ENCODE measurements around the gene SEC24B.

The SEC24B gene

DNA sequence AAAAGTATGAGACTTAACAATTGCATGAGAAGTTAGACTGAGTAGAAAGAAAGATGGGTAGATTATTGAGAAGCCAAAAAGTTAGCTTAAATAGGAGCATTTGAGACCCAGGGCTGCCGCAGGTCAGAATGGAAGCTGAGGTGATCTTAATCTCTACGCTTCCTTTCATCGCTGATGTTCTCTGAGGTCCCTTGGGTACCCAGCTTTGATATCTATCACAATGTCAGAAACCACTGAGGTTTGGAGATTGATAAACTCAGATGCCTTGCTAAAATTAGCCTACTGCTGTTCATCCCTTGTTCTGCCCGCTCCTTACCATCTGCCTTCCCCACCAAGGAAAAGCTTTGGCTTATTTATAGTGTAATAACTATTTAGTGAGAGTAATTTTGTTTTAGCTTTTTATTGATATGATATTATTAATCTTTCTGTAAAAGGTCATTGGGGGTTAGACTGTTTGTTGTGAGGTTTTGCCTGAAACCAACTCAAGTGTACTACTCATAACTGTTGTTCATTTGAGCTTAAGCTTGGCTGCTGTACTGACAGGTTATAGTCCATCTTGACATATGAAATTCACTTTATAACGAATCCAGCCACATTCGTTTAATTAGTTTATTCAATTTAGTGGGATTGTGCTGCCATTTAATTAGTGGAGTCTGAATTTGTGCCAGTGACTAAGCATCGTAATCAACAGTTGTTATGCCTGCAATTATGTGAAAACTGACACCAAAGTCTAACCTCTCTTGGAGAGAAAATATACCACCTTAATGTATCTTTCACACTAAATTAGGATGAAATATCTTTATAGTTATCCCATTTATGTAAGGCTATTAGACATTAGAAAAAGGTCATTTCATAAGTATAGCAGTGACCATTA is 141.6 kb downstream of the SEC24B start:
- TF ChIP-seq, protein P1, sequence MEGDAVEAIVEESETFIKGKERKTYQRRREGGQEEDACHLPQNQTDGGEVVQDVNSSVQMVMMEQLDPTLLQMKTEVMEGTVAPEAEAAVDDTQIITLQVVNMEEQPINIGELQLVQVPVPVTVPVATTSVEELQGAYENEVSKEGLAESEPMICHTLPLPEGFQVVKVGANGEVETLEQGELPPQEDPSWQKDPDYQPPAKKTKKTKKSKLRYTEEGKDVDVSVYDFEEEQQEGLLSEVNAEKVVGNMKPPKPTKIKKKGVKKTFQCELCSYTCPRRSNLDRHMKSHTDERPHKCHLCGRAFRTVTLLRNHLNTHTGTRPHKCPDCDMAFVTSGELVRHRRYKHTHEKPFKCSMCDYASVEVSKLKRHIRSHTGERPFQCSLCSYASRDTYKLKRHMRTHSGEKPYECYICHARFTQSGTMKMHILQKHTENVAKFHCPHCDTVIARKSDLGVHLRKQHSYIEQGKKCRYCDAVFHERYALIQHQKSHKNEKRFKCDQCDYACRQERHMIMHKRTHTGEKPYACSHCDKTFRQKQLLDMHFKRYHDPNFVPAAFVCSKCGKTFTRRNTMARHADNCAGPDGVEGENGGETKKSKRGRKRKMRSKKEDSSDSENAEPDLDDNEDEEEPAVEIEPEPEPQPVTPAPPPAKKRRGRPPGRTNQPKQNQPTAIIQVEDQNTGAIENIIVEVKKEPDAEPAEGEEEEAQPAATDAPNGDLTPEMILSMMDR (IDR thresholded peaks at IDR 0.05), result no peak

DNA sequence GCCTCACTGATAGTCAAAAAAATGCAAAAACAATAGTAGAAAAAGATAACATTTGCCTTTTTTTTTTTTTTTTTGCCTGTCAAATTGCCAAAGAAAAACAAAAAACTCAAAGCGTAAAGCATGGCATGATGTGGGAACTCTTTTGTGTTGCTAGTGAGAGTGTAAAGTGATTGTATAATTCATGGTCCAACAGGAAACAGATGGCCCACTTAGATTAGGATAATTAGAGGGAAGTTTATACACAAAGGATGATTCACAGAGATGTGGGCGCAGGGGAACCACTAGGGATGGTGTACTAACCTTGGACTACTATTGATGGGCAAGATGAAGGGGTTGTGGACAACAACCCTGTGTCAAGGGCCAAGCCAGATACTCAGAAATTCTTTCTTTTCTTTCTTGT is 142.8 kb downstream of the SEC24B start:
- TF ChIP-seq, protein P1 (IDR thresholded peaks at IDR 0.05), result no peak

DNA sequence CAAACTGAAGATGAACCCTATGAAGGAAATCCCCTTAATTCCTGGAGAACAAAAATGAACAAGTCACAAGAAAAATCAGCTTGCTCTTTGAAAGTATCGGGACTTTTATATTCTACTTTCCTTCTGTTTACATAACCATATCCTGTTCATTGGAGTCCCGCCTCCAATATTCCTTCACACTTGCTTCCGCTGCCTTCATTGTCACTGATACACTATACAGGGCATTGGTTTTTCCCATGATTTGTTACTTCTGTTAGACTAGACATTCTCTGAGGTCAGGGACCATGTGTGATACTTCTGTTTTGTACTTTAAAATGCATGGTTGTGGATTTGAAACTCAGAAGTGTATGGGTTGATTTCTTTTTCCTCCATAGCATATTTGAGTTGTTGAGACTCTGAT is 145.2 kb downstream of the SEC24B start:
- TF ChIP-seq, protein P1 (IDR thresholded peaks at IDR 0.05), result no peak

DNA sequence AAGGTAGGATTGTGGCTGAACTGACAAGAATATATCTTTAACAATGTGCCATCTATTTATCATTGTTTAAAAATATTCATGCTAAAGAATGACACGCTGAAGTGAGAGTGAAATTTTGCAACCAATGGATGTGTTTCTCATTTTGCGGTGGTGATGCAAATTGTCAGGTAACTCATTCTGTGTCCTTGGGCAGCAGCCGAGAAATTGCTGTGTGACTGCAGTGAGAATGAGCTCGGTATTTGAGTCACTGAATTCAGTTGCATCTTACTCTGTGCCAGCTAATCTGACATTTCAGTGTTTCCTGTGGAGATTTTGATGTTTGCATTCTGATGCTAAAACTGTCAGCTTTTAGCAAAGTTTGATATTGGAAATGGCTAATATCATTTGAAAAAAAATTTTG is 154.6 kb downstream of the SEC24B start:
- TF ChIP-seq, protein P1 (IDR thresholded peaks at IDR 0.05), result no peak

DNA sequence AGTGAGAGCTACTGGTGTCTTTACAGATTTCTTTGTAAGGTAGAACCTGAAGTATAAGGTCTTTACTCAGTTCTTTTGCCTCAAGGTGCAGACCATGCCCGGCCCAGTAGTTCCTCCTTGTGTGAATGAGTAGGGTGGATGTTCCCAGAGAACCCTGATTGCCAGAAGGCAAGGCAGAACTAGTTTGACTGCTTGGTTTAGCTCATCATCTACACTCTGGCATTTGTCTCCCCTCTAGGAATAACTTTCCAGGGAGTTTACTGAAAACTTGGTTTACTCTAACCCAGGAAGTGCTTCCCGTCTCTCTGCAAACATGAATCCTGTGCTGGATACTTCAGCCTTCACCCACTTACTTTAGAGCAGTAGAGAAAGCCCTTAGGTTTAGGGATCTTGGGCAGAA is 155.5 kb downstream of the SEC24B start:
- TF ChIP-seq, protein P1 (IDR thresholded peaks at IDR 0.05), result no peak

DNA sequence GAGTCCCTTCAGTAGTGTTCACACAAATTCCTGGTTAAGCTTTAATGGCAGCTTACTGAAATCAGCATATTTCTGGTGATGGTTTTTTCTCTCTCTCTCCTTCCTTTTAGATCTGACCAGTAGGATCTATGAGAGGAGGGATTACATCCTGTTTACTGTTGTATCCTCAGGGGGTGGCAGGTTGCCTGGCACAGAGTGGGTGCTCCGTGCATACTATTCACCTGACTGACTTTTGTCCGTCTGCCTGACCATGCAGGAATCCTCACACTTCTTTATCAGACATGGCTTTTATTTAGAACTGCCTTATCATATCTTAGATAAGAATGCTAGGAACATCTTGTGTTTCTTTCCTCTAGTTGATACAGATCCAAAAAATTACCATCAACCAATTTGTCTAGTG is 156.0 kb downstream of the SEC24B start:
- TF ChIP-seq, protein P1 (IDR thresholded peaks at IDR 0.05), result no peak
